Temporal lobe (tissue), 2 donors: ENCODE results near the gene SCAMP5. TPM values are rescaled to one million over a fixed set of nuclear protein-coding genes. Genes with fewer than 3 reads are reported as not detected.

ENCODE experiments used
- small RNA-seq: library from RNA; depleted of rRNA; stranded (forward); fragments of <200 nt; gene quantifications from one replicate; pipeline ENCODE3, GENCODE V24; 2014; ENCODE audit warnings: low replicate concordance
- total RNA-seq: library from RNA; depleted of rRNA; stranded (reverse); fragments of >200 nt; gene quantifications from one replicate; pipeline ENCODE4 v1.2.3, GENCODE V29; 2014

SCAMP5 gene
- total RNA-seq, 1 donor from 2014 or later: 49.2 TPM

Small RNA genes lying within 50 kb of the gene (small RNA-seq; reads per million reads assigned to genes)
- gene AC015720.1: not detected
- not detected for gene RF00019

Other genes with a start within 250 kb of the SCAMP5 start
- gene CYP1A2, start 246.7 kb upstream of the SCAMP5 start, total RNA-seq: not detected
- 25.8 TPM for gene CSK, start 213.5 kb upstream of the SCAMP5 start, total RNA-seq
- not detected for gene LMAN1L, start 182.7 kb upstream of the SCAMP5 start, total RNA-seq
- gene CPLX3, start 168.9 kb upstream of the SCAMP5 start, total RNA-seq: 0.49 TPM
- gene ULK3, start 152.4 kb upstream of the SCAMP5 start, total RNA-seq: 33.7 TPM
- gene SCAMP2, start 122.2 kb upstream of the SCAMP5 start, total RNA-seq: 4.4 TPM
- 27.5 TPM for gene MPI, start 105.5 kb upstream of the SCAMP5 start, total RNA-seq
- 41.3 TPM for gene FAM219B, start 88.7 kb upstream of the SCAMP5 start, total RNA-seq
- 46.7 TPM for gene COX5A, start 57.5 kb upstream of the SCAMP5 start, total RNA-seq
- gene RPP25, start 38.8 kb upstream of the SCAMP5 start, total RNA-seq: 4.2 TPM
- gene PPCDC, start 28.0 kb downstream of the SCAMP5 start, total RNA-seq: 2.5 TPM
- gene C15orf39, start 206.3 kb downstream of the SCAMP5 start, total RNA-seq: 0.98 TPM